AG04450 (cell line): ENCODE data around the gene CSH2. TPM values are rescaled to one million over a fixed set of nuclear protein-coding genes. Genes with fewer than 3 reads are reported as not detected.
A peak's percentile ranks its signal among the peaks of the same experiment; 100 is the strongest.

Source experiments
- CTCF ChIA-PET: fragments of 300-600, 350-600 bp; formaldehyde crosslinking; extraction: SDS; loops from one replicate; lab custom pipeline; 2022; ENCODE audit warnings: antibody characterized with exemption, inconsistent platforms; lab: Charles Lee
- POLR2A ChIA-PET: fragments of 350-600 bp; formaldehyde crosslinking; extraction: SDS; loops from one replicate; lab custom pipeline; 2021; ENCODE audit warnings: antibody characterized with exemption, inconsistent platforms; lab: Yijun Ruan, JAX
- DNase-seq: peaks from one replicate; pipeline ENCODE4 v3.0.0-alpha.2; 2011; ENCODE audit warnings: low read depth, low spot score
- H3K27ac ChIP-seq: one replicate; pipeline ENCODE4 v1.5.1; 2012; ENCODE audit warnings: low read depth, low read length, control low read depth
- H3K27me3 ChIP-seq: one replicate; pipeline ENCODE4 v1.6.0; 2012; ENCODE audit warnings: low read length; ENCODE audit not compliant: control insufficient read depth, insufficient read depth
- H3K4me3 ChIP-seq: 2 replicates; pipeline ENCODE4 v1.5.1; 2011; ENCODE audit warnings: mild to moderate bottlenecking, low read depth, low read length, control low read depth
- H3K9me3 ChIP-seq: 2 replicates; pipeline ENCODE4 v1.5.1; 2012; ENCODE audit warnings: low read length; ENCODE audit not compliant: control insufficient read depth, insufficient read depth
- CTCF ChIP-seq: IDR thresholded peaks from 2 replicates; pipeline ENCODE4 v1.5.1; 2011; ENCODE audit warnings: low read depth, low read length, control low read depth, inconsistent platforms
- polyA plus RNA-seq: library from polyadenylated mRNA; depleted of rRNA; stranded (reverse); fragments of >200 nt; gene quantifications from 2 replicates; pipeline ENCODE4 v1.2.3, GENCODE V29; 2011

The CSH2 gene
- polyA plus RNA-seq, 1 experiment = not detected

DNA sequence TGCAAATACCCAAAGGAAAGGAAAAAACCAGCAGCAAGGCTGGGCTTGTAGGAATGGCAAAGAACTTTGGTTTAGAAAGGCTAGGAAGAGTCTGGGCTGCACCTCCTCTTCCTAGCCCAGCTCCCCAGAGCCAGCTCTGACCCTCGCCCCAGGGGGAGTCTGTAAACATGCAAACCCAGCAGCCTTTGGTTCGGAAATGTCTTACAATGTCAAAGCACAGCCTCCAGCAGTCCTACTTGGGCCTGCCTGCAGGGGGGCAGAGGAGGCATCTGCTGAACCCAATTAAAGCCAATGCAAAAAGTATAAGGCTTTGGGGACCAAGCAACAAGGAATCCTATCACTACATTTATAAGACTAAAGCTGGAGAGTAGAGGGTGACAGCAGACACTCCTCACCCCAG is 41.0 kb downstream of the CSH2 start:
- POLR2A ChIA-PET = interaction anchor here (1.2 kb wide), 1 partner anchor 9 kb away, joined by 4 read pairs; no protein-coding TSS in a partner anchor
- H3K4me3 ChIP-seq = no peak overlapping the region
- no peaks in the 10 kb centered on the region for H3K27me3 ChIP-seq
- CTCF ChIA-PET = no interaction called here
- peak; percentile 16; the same call in 1 of the 2 replicates for TF ChIP-seq CTCF
- H3K27ac ChIP-seq = no peak overlapping the region
- H3K9me3 ChIP-seq = no peaks in the 10 kb centered on the region; the same call in 1 of the 2 replicates
- DNase-seq = no peak

- H3K27me3 ChIP-seq = no peaks in the 10 kb centered on the region
- ChIA-PET CTCF (no interaction called here), POLR2A (interaction anchor here (1.4 kb wide), 1 partner anchor 9 kb away, joined by 4 read pairs; no protein-coding TSS in a partner anchor)
- no peak overlapping the region for H3K27ac ChIP-seq
- DNase-seq = no peak
- no peak overlapping the region for H3K4me3 ChIP-seq
- TF ChIP-seq CTCF = no peak
- no peaks in the 10 kb centered on the region; the same call in 1 of the 2 replicates for H3K9me3 ChIP-seq
These were observed 41.5 kb downstream of the CSH2 start for GRCh38 chr17:63832014-63832413.

DNA sequence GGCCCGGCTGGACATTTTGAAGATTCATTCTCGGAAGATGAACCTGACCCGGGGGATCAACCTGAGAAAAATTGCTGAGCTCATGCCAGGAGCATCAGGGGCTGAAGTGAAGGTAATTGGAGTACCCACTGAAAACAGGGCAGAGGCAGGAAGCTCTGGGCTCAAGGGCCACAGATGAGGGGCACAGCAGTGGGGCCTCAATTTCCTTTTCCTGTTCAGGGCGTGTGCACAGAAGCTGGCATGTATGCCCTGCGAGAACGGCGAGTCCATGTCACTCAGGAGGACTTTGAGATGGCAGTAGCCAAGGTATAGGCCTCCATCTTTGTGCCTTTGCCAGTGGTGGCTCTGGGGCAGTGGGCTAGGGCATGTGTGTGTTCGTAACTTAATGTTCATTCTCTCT is 42.0 kb downstream of the CSH2 start:
- Histone ChIP-seq H3K27ac (no peak overlapping the region), H3K27me3 (no peaks in the 10 kb centered on the region), H3K4me3 (no peak overlapping the region), H3K9me3 (no peaks in the 10 kb centered on the region; the same call in 1 of the 2 replicates)
- CTCF ChIA-PET = no interaction called here
- TF ChIP-seq CTCF = no peak
- no peak for DNase-seq
- POLR2A ChIA-PET = interaction anchor here (1.4 kb wide), 1 partner anchor 10 kb away, joined by 4 read pairs; no protein-coding TSS in a partner anchor

DNA sequence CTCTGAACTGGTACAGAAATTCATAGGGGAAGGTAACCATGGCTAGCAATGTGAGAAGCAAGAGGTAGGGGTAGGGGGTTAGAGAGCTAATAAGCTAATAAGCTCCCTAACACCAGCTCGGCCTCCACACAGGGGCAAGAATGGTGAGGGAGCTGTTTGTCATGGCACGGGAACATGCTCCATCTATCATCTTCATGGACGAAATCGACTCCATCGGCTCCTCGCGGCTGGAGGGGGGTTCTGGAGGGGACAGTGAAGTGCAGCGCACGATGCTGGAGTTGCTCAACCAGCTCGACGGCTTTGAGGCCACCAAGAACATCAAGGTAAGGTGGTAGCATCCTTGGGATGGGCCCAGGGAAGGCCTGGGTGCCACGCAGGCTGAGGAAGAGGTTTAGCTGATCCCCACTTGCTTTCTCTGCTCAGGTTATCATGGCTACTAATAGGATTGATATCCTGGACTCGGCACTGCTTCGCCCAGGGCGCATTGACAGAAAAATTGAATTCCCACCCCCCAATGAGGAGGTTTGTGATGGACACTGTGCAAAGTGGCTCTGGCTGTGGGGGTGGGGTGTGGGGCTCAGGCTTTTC is 42.5 kb downstream of the CSH2 start:
- Histone ChIP-seq H3K27ac (no peak overlapping the region), H3K4me3 (no peak overlapping the region), H3K9me3 (no peaks in the 10 kb centered on the region; the same call in 1 of the 2 replicates), H3K27me3 (no peaks in the 10 kb centered on the region)
- TF ChIP-seq CTCF = no peak
- ChIA-PET POLR2A (interaction anchor here (1.4 kb wide), 1 partner anchor 10 kb away, joined by 4 read pairs; no protein-coding TSS in a partner anchor), CTCF (interaction anchor here (0.6 kb wide), 1 partner anchor 33 kb away, joined by 3 read pairs; no protein-coding TSS in a partner anchor)
- no peak for DNase-seq

DNA sequence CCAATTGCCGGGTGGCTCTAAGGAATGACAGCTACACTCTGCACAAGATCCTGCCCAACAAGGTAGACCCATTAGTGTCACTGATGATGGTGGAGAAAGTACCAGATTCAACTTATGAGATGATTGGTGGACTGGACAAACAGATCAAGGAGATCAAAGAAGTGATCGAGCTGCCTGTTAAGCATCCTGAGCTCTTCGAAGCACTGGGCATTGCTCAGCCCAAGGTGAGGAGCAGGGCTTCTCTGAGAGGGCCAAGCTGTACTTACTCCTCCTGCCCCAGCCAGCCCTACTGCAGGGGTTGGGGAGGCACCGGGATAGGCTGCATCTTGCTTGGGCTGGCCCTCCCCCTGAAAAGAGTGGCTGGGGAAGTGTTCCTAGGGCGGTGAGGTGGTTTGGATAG is 43.2 kb downstream of the CSH2 start:
- TF ChIP-seq CTCF = no peak
- no peak overlapping the region for H3K27ac ChIP-seq
- ChIA-PET CTCF (interaction anchor here (0.6 kb wide), 1 partner anchor 33 kb away, joined by 3 read pairs; no protein-coding TSS in a partner anchor), POLR2A (interaction anchor here (0.9 kb wide), 1 partner anchor 56 kb away, joined by 3 read pairs; the partner anchor contains the start of genes CCDC47 and DDX42)
- no peaks in the 10 kb centered on the region for H3K27me3 ChIP-seq
- H3K4me3 ChIP-seq = no peak overlapping the region
- H3K9me3 ChIP-seq = no peaks in the 10 kb centered on the region; the same call in 1 of the 2 replicates
- DNase-seq = no peak
